ENCODE results near the gene FAM43A.

Gene FAM43A

DNA sequence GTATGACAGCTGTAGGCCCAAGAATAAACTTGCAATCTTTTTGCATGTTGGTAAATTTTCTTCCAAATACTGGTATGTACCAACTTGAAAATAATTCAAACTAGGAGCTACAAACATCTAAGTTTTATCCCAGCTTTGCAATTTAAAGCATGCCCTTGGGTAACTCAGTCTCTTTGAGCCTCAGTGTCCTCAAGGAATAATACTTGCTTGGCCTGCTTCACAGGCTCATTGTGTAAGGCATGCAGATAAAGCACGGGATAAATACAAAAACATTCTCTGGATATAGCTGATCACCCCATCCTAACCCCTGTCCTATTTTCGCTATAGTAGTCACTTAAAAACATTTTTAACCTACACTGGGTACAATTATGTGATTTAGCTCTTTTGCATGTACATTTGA lies 42.9 kb upstream of the FAM43A start:
- Mint-ChIP-seq H3K4me1 (no peaks in the 10 kb centered on the region), H3K36me3 (ENCODE audit: low read depth) (peaks cover 59% of the 10 kb centered on the region), H3K27ac (no peak overlapping the region), H3K27me3 (ENCODE audit: low read depth) (no peaks in the 10 kb centered on the region), H3K9me3 (no peaks in the 10 kb centered on the region), H3K4me3 (no peak overlapping the region)
- TF ChIP-seq, protein P1, sequence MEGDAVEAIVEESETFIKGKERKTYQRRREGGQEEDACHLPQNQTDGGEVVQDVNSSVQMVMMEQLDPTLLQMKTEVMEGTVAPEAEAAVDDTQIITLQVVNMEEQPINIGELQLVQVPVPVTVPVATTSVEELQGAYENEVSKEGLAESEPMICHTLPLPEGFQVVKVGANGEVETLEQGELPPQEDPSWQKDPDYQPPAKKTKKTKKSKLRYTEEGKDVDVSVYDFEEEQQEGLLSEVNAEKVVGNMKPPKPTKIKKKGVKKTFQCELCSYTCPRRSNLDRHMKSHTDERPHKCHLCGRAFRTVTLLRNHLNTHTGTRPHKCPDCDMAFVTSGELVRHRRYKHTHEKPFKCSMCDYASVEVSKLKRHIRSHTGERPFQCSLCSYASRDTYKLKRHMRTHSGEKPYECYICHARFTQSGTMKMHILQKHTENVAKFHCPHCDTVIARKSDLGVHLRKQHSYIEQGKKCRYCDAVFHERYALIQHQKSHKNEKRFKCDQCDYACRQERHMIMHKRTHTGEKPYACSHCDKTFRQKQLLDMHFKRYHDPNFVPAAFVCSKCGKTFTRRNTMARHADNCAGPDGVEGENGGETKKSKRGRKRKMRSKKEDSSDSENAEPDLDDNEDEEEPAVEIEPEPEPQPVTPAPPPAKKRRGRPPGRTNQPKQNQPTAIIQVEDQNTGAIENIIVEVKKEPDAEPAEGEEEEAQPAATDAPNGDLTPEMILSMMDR (IDR thresholded peaks at IDR 0.05; ENCODE audit: unreplicated experiment in 3 of 3), result no peak

DNA sequence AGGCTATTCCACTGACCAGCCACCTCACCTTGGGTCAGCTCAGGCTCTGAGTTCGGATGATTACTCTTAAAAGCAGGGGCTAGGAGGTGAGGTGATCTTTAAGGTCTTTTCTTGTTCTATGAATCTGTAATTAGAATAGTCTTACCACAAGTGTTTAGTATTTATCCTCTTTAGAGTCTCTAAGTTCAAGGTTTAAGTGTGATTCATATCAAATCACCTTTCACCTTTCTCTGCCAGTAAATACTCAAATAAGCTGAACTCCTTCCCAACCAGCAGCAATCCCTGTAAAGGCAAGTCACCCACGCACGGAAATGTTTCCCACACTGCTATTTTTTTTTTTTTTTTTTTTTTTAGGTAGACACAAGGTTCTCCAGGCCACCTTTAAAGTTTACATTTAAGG lies 37.9 kb upstream of the FAM43A start:
- TF ChIP-seq, protein P1 (IDR thresholded peaks at IDR 0.05; ENCODE audit: unreplicated experiment in 3 of 3), result no peak
- no peaks in the 10 kb centered on the region for H3K27me3 Mint-ChIP-seq (ENCODE audit: low read depth)
- peaks cover 75% of the 10 kb centered on the region for H3K36me3 Mint-ChIP-seq (ENCODE audit: low read depth)
- no peaks in the 10 kb centered on the region for H3K9me3 Mint-ChIP-seq
- H3K27ac Mint-ChIP-seq, result no peak overlapping the region
- H3K4me1 Mint-ChIP-seq, result no peaks in the 10 kb centered on the region
- no peak overlapping the region for H3K4me3 Mint-ChIP-seq

DNA sequence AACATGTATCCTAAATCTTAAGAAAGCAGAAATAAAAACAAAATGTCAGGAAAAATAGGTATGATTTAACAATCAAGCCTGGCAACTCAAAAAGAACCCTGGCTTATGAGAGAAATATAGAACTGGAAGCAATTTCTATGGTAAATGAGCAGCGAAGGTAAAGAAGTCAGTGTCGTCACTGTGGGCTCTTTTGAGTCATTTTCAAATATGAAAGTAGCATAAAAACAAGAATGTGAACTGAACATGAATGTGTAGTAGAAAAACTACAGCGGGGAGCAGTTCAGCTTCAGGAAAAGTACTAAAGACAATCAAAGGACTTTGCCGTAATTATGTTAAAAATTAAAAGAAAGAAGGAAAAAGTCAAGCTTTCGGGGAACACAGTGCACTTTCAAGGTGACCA lies 31.2 kb upstream of the FAM43A start:
- no peaks in the 10 kb centered on the region for H3K4me1 Mint-ChIP-seq
- TF ChIP-seq, protein P1 (IDR thresholded peaks at IDR 0.05; ENCODE audit: unreplicated experiment in 3 of 3), result no peak
- no peaks in the 10 kb centered on the region for H3K27me3 Mint-ChIP-seq (ENCODE audit: low read depth)
- no peaks in the 10 kb centered on the region for H3K9me3 Mint-ChIP-seq
- peak overlapping the region in 1 of 3 experiments; percentile 25 for H3K27ac Mint-ChIP-seq
- no peak overlapping the region for H3K4me3 Mint-ChIP-seq
- peaks cover 84% of the 10 kb centered on the region for H3K36me3 Mint-ChIP-seq (ENCODE audit: low read depth)

DNA sequence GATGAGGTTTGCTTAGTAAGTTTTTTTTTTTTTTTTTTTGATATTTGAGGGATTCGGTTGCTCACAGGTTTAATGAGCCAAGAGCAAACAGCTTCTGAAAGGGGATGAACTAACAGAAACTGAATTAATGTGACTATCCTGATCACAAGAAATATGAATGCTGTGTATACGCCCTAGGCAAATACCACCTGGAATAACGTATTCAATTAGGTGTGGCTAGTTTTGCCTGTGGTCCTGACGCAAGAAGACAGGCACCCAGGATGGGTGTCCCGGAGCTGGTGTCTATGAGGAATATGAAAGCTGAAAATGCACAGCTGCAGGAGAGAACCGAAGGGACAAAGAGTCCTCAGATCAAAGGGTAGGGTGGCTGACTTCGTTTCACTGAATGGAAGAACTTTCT lies 28.2 kb upstream of the FAM43A start:
- TF ChIP-seq, protein P1 (IDR thresholded peaks at IDR 0.05; ENCODE audit: unreplicated experiment in 3 of 3), result no peak
- no peak overlapping the region for H3K27ac Mint-ChIP-seq
- peaks cover 64% of the 10 kb centered on the region for H3K36me3 Mint-ChIP-seq (ENCODE audit: low read depth)
- no peaks in the 10 kb centered on the region for H3K4me1 Mint-ChIP-seq
- H3K9me3 Mint-ChIP-seq, result no peaks in the 10 kb centered on the region
- H3K4me3 Mint-ChIP-seq, result no peak overlapping the region
- H3K27me3 Mint-ChIP-seq (ENCODE audit: low read depth), result no peaks in the 10 kb centered on the region

DNA sequence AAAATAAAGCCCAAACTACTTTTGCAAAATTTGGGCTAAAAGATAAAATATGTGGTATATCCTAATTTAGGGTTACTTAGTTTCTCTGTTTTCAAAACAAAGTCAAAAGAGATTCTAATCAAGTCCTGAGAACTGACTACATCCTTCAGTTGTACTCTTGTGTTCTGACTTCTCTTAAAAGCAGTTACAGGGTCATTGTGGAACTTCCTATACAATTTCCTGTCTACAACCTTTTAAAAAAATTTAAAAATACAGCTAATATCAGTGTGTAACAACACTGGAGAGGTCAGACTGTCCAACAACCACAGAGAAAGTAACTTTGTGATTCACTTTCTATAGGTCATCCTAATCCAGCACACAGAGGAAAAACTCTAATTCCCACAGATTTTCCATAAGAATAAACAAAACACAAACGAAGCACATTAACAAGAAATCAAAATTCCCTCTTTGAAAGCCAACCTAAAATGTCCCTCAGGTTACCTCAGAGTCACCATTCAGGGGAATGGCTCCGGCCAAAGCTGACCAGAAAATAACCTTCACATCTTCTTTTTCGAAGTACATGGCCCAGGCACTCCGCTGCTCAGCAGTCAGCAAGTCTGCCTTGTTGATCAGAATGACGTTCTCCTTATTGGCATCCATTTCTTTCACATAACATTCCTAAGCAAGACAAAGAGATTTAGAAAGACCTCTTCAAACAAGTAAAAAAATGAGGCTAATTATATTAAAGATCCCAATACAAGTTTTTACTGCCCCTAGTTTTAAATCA lies 27.0 kb upstream of the FAM43A start:
- H3K4me1 Mint-ChIP-seq, result no peaks in the 10 kb centered on the region
- TF ChIP-seq, protein P1 (IDR thresholded peaks at IDR 0.05; ENCODE audit: unreplicated experiment in 3 of 3), result no peak
- peaks cover 56% of the 10 kb centered on the region for H3K36me3 Mint-ChIP-seq (ENCODE audit: low read depth)
- no peaks in the 10 kb centered on the region for H3K9me3 Mint-ChIP-seq
- no peak overlapping the region for H3K4me3 Mint-ChIP-seq
- H3K27me3 Mint-ChIP-seq (ENCODE audit: low read depth), result no peaks in the 10 kb centered on the region
- H3K27ac Mint-ChIP-seq, result no peak overlapping the region

DNA sequence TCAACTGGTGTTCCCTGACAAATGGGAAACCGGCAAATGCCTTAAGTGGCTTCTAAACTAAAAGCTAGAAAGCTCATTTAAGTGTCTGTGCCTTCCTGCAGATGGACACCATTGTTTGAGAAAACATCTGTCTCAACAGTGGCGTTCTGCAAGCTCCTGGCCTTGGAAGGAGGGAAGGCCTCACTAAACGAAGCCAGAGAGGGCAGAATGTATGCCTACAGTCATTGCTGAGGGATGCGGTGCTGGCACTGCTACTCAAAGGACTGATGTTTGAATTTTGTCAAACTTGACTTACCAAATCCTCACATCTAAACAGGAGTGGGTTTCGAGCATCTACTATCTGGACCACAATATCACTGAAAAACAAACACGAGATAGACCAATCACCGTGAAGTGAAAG lies 25.9 kb upstream of the FAM43A start:
- H3K4me3 Mint-ChIP-seq, result no peak overlapping the region
- peaks cover 50% of the 10 kb centered on the region for H3K36me3 Mint-ChIP-seq (ENCODE audit: low read depth)
- no peaks in the 10 kb centered on the region for H3K4me1 Mint-ChIP-seq
- no peaks in the 10 kb centered on the region for H3K27me3 Mint-ChIP-seq (ENCODE audit: low read depth)
- TF ChIP-seq, protein P1 (IDR thresholded peaks at IDR 0.05; ENCODE audit: unreplicated experiment in 3 of 3), result no peak
- no peaks in the 10 kb centered on the region for H3K9me3 Mint-ChIP-seq
- no peak overlapping the region for H3K27ac Mint-ChIP-seq
